LNCaP clone FGC (cell line): ENCODE data around the gene TMEM139.

Source experiments
- DNase-seq: peaks from one replicate; pipeline ENCODE4 v3.0.0-alpha.2; 2011; ENCODE audit warnings: low read depth
- H3K4me3 ChIP-seq: 2 replicates; pipeline ENCODE4 v1.5.1; 2011; ENCODE audit warnings: mild to moderate bottlenecking, low read depth, low read length, control low read depth
- CTCF ChIP-seq: IDR thresholded peaks from 2 replicates; pipeline ENCODE4 v1.5.1; 2012; ENCODE audit warnings: mild to moderate bottlenecking; ENCODE audit not compliant: control insufficient read depth, insufficient read depth; ENCODE audit errors: extremely low read depth

The TMEM139 gene

DNA sequence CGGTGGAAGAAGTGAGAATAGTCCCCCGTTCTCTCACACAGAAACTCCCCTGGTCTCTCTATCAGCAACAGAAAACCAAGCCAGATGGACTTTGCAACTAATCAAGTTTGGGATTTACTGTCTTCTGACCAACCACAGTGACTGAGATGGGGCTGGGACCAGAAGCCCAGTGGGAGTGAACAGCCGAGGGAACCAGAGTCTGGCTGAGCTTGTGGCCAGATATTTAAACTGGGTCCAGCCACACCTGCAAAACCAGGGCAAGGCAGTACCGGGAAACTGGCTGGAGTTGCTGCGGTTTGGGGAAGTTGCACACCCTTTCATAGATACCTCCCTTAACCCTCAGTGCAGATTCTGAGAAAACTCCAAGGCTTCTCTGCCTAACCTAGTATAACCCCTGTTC is 15.5 kb upstream of the TMEM139 start:
- TF ChIP-seq CTCF, result no peak
- H3K4me3 ChIP-seq, result no peak overlapping the region
- no peak for DNase-seq

DNA sequence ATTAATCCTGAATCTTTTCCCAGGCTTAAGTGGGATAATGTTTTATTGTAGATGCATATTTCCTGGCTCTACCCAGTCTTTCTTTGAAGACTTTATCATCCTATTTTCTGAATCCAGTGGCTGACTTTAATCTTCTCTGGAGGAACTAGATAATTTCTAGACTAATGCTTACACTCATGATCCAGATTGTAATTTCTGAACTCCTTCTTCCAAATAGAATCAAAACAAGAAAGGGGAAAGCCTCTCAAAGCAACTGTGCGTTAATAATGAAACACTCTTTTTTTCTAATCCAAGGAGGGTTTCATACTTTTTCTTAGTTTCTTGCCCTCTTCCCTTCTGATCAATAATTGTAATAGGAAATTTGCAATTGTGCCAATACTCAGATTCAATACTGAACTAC is 13.5 kb upstream of the TMEM139 start:
- no peak for TF ChIP-seq CTCF
- no peak overlapping the region for H3K4me3 ChIP-seq
- DNase-seq, result no peak

DNA sequence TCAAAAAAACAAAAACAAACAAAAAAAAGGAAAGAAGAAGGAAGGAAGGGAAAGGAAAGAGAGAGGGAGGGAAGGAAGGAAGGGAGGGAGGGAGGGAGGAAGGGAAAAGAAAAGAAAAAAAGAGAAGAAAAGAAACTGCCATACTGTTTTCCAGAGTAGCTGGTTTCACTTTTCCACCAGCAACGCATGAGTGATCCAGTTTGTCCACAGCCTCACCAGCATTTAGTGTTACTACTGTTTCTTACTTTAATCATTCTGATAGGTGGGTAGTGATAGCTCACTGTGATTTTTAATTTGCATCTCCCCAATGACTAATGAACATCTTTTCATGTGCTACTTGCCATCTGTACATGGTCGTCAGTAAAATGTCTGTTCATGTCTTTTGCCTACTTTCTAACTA is 11.9 kb upstream of the TMEM139 start:
- DNase-seq, result no peak
- no peak for TF ChIP-seq CTCF
- no peak overlapping the region for H3K4me3 ChIP-seq

DNA sequence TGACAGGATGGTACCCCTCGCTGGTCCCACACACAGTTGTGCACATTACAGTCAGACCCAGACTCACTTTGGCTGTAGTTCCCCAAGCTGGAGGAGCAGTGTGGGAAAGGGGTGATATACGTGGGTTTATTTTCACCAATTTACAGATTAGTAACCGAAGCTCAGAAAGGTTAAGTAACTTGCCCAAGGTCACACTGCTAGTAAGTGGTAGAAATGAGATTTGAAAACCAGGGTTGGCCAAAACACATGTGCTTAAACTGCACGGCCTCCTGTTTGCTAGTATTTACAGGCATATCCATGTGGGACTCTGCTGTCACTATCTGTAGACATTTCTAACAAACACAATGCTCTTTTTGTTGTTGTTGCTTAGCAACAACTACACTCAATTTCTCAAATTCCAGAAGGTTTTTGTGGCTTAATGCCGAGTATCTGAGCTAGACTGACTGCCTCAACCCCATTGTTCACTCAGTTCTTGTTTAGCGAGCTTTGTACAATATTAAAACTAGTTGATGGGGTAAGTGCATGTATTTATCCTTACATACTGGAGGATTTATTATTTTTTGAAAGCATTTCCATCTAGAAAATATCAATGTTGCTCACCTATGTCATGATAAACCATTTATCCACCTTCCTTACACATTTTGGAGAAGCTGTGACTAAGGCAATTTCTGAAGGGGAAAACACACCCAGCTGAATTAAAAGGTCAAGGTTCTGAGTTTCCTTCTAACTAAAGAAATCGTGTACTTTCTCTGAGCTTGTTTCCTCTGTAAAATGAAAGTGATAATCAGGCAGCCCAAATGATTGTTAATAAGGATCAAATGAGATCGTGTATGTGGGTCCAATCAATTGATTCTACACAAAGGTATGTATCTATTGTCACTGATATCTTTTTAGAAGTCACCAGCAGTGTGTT is 5.3 kb upstream of the TMEM139 start:
- no peak for DNase-seq
- no peak for TF ChIP-seq CTCF
- no peak overlapping the region for H3K4me3 ChIP-seq

DNA sequence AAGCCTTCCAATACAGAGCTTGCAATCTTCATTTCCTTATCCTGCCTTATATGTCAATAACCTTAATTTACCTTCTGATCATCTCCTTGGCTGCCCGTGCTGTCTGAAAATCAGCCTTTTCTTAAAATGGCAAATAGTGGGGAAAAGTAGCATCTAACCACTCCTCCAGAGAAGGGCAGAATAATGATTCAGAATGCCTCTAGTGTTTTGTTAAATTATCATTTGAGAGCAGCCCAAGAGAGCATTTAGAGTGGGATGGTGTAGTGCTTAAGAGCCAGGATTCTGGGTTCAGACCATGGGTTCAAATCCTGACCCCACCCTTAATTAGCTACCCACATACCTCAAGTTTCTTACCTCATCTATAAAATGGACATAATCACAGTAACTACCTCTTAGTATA is 4.6 kb upstream of the TMEM139 start:
- H3K4me3 ChIP-seq, result no peak overlapping the region
- TF ChIP-seq CTCF, result no peak
- DNase-seq, result no peak

- no peak for TF ChIP-seq CTCF
- no peak overlapping the region for H3K4me3 ChIP-seq
- no peak for DNase-seq
Observed at GRCh38 chr7:143280566-143280965, 4.2 kb upstream of the TMEM139 start.

- H3K4me3 ChIP-seq, result no peak overlapping the region
- no peak for TF ChIP-seq CTCF
- DNase-seq, result no peak
Observed at GRCh38 chr7:143281529-143281928, 3.2 kb upstream of the TMEM139 start.
